ENCODE measurements around the gene MYOM1. TPM values are rescaled to one million over a fixed set of nuclear protein-coding genes. Genes with fewer than 3 reads are reported as not detected.
A peak's percentile ranks its signal among the peaks of the same experiment; 100 is the strongest.

MYOM1 gene
- total RNA-seq, 1 donor from 2014 or later = 0.57 TPM

DNA sequence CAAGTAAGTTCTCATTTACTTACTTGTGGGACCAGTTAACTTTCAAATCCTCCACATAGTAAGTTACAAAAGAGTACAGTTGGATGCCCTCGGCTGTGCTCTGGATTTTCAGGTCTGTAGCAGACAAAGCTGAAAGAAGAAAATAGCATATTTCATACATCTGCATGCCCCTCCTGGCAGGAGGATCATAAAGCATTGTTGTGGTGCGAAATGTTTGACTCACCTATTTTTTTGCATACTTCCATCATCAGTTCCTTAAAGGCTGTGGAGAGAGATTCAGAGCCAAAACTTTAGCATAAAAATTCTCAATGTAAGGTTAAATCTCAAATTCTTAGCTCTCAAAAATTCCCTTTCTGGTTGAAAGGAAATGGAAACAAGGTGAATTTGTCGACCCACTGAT lies 136.0 kb downstream of the MYOM1 start:
- Histone ChIP-seq H3K4me3 (ENCODE audit: insufficient read depth, low read depth, low read length) (no peak overlapping the region), H3K9me3 (ENCODE audit: insufficient read depth, low read depth, low read length) (no peaks in the 10 kb centered on the region), H3K79me2 (ENCODE audit: insufficient read depth, low read length) (no peaks in the 10 kb centered on the region), H2AFZ (ENCODE audit: low read depth, low read length) (no peak overlapping the region), H3K4me1 (ENCODE audit: insufficient read depth, low read length) (no peaks in the 10 kb centered on the region), H3K4me2 (ENCODE audit: low read length) (no peak overlapping the region), H3K9ac (ENCODE audit: low read length) (no peak overlapping the region), H3K36me3 (ENCODE audit: insufficient read depth, low read length) (no peaks in the 10 kb centered on the region), H4K20me1 (ENCODE audit: insufficient read depth, low read length) (no peaks in the 10 kb centered on the region), H3K27me3 (ENCODE audit: insufficient read depth, low read length) (no peaks in the 10 kb centered on the region), H3K27ac (ENCODE audit: low read depth, low read length) (no peak overlapping the region)
- no peak for FAIRE-seq
- Mint-ChIP-seq H3K9me3 (ENCODE audit: unreplicated experiment) (no peaks in the 10 kb centered on the region), H3K27ac (ENCODE audit: unreplicated experiment) (no peak overlapping the region), H3K27me3 (ENCODE audit: low read depth, unreplicated experiment) (peaks cover 3% of the 10 kb centered on the region), H3K36me3 (ENCODE audit: low read depth, unreplicated experiment) (no peaks in the 10 kb centered on the region), H3K4me3 (ENCODE audit: unreplicated experiment) (no peak overlapping the region), H3K4me1 (ENCODE audit: low read depth, unreplicated experiment) (peaks cover 2% of the 10 kb centered on the region)
- no peak for TF ChIP-seq CTCF (IDR thresholded peaks at IDR 0.05; ENCODE audit: insufficient read depth, low read depth, low read length)
- TF ChIP-seq EZH2 (IDR thresholded peaks at IDR 0.05; ENCODE audit: insufficient read depth, low read length) = no peak
- DNase-seq (ENCODE audit: low read depth) = no peak

- H4K20me1 ChIP-seq (ENCODE audit: insufficient read depth, low read length) = no peaks in the 10 kb centered on the region
- TF ChIP-seq CTCF (IDR thresholded peaks at IDR 0.05; ENCODE audit: insufficient read depth, low read depth, low read length) (no peak), EZH2 (IDR thresholded peaks at IDR 0.05; ENCODE audit: insufficient read depth, low read length) (no peak)
- no peak overlapping the region for H3K27ac ChIP-seq (ENCODE audit: low read depth, low read length)
- no peak overlapping the region for H3K27ac Mint-ChIP-seq (ENCODE audit: unreplicated experiment)
- H3K27me3 ChIP-seq (ENCODE audit: insufficient read depth, low read length) = no peaks in the 10 kb centered on the region
- H3K4me1 Mint-ChIP-seq (ENCODE audit: low read depth, unreplicated experiment) = peaks cover 2% of the 10 kb centered on the region
- H3K9me3 Mint-ChIP-seq (ENCODE audit: unreplicated experiment) = no peaks in the 10 kb centered on the region
- H3K27me3 Mint-ChIP-seq (ENCODE audit: low read depth, unreplicated experiment) = peaks cover 3% of the 10 kb centered on the region
- no peaks in the 10 kb centered on the region for H3K36me3 Mint-ChIP-seq (ENCODE audit: low read depth, unreplicated experiment)
- no peak overlapping the region for H3K4me2 ChIP-seq (ENCODE audit: low read length)
- no peak overlapping the region for H3K9ac ChIP-seq (ENCODE audit: low read length)
- no peak overlapping the region for H2AFZ ChIP-seq (ENCODE audit: low read depth, low read length)
- H3K9me3 ChIP-seq (ENCODE audit: insufficient read depth, low read depth, low read length) = no peaks in the 10 kb centered on the region
- no peak overlapping the region for H3K4me3 ChIP-seq (ENCODE audit: insufficient read depth, low read depth, low read length)
- H3K36me3 ChIP-seq (ENCODE audit: insufficient read depth, low read length) = no peaks in the 10 kb centered on the region
- FAIRE-seq (no peak), DNase-seq (ENCODE audit: low read depth) (peak; percentile 21)
- H3K4me1 ChIP-seq (ENCODE audit: insufficient read depth, low read length) = no peaks in the 10 kb centered on the region
- no peaks in the 10 kb centered on the region for H3K79me2 ChIP-seq (ENCODE audit: insufficient read depth, low read length)
- no peak overlapping the region for H3K4me3 Mint-ChIP-seq (ENCODE audit: unreplicated experiment)
Measured at GRCh38 chr18:3081584-3081991, 138.2 kb downstream of the MYOM1 start.

DNA sequence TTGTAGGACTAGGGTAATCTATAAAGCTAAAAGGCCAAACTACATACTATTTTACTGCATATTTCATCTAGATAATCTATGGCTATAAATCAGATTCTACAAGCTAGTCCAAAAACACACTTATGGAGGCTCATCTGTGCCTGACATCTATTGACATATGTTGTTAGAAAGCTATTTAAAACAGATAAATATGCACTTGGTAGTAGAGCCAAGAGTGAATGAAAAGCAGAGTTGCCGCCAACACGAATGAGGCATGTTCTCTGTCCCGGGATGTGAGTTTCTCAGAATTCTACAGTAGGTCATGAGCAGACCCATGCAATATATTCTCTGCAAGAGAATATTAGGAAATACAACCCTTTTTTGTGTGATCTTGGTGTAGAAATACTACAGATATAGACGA lies 140.1 kb downstream of the MYOM1 start:
- H3K4me1 ChIP-seq (ENCODE audit: insufficient read depth, low read length) = no peaks in the 10 kb centered on the region
- Mint-ChIP-seq H3K4me3 (ENCODE audit: unreplicated experiment) (no peak overlapping the region), H3K27ac (ENCODE audit: unreplicated experiment) (no peak overlapping the region), H3K4me1 (ENCODE audit: low read depth, unreplicated experiment) (peaks cover 9% of the 10 kb centered on the region), H3K36me3 (ENCODE audit: low read depth, unreplicated experiment) (no peaks in the 10 kb centered on the region), H3K27me3 (ENCODE audit: low read depth, unreplicated experiment) (no peaks in the 10 kb centered on the region), H3K9me3 (ENCODE audit: unreplicated experiment) (no peaks in the 10 kb centered on the region)
- no peak for TF ChIP-seq EZH2 (IDR thresholded peaks at IDR 0.05; ENCODE audit: insufficient read depth, low read length)
- no peak for TF ChIP-seq CTCF (IDR thresholded peaks at IDR 0.05; ENCODE audit: insufficient read depth, low read depth, low read length)
- no peak overlapping the region for H2AFZ ChIP-seq (ENCODE audit: low read depth, low read length)
- H3K4me3 ChIP-seq (ENCODE audit: insufficient read depth, low read depth, low read length) = no peak overlapping the region
- H4K20me1 ChIP-seq (ENCODE audit: insufficient read depth, low read length) = no peaks in the 10 kb centered on the region
- H3K79me2 ChIP-seq (ENCODE audit: insufficient read depth, low read length) = no peaks in the 10 kb centered on the region
- DNase-seq (ENCODE audit: low read depth) = no peak
- no peaks in the 10 kb centered on the region for H3K36me3 ChIP-seq (ENCODE audit: insufficient read depth, low read length)
- no peak overlapping the region for H3K4me2 ChIP-seq (ENCODE audit: low read length)
- H3K27me3 ChIP-seq (ENCODE audit: insufficient read depth, low read length) = no peaks in the 10 kb centered on the region
- no peaks in the 10 kb centered on the region for H3K9me3 ChIP-seq (ENCODE audit: insufficient read depth, low read depth, low read length)
- no peak for FAIRE-seq
- no peak overlapping the region for H3K9ac ChIP-seq (ENCODE audit: low read length)
- no peak overlapping the region for H3K27ac ChIP-seq (ENCODE audit: low read depth, low read length)

Measured in astrocyte (in vitro differentiated cells and primary cell).